ENCODE results near the gene LTV1.

- TF ChIP-seq CTCF (IDR thresholded peaks at IDR 0.05) (no peak), POLR2A (IDR thresholded peaks at IDR 0.05) (no peak)
Measured at GRCh38 chr6:143804835-143805239, 38.3 kb upstream of the LTV1 start.
